HG02852 (cell line): ENCODE results near the gene NRXN3.

Source experiments
- ATAC-seq: cut with Tn5 transposase; IDR thresholded peaks from one replicate; pipeline ENCODE4 v1.9.1; 2021; ENCODE audit warnings: mild to moderate bottlenecking, moderate library complexity; ENCODE audit not compliant: unreplicated experiment

Gene NRXN3

GRCh38 chr14:78614593-78614992 lies 444.4 kb downstream of the NRXN3 start:
- ATAC-seq: no peak

- no peak for ATAC-seq
Observed at GRCh38 chr14:78617735-78618134, 447.6 kb downstream of the NRXN3 start.

- no peak for ATAC-seq
Observed at GRCh38 chr14:78618368-78618767, 448.2 kb downstream of the NRXN3 start.

- no peak for ATAC-seq
Observed at GRCh38 chr14:78627114-78627513, 456.9 kb downstream of the NRXN3 start.

- no peak for ATAC-seq
Observed at GRCh38 chr14:78631551-78631950, 461.4 kb downstream of the NRXN3 start.

GRCh38 chr14:78633752-78634151 lies 463.6 kb downstream of the NRXN3 start:
- no peak for ATAC-seq

GRCh38 chr14:78637489-78637888 lies 467.3 kb downstream of the NRXN3 start:
- ATAC-seq: no peak

- ATAC-seq: no peak
Observed at GRCh38 chr14:78637908-78638475, 467.8 kb downstream of the NRXN3 start.

- no peak for ATAC-seq
Observed at GRCh38 chr14:78638926-78639325, 468.8 kb downstream of the NRXN3 start.

GRCh38 chr14:78644824-78645559 lies 474.8 kb downstream of the NRXN3 start:
- no peak for ATAC-seq

GRCh38 chr14:78652727-78653126 lies 482.6 kb downstream of the NRXN3 start:
- ATAC-seq: no peak

- ATAC-seq: no peak
Observed at GRCh38 chr14:78653173-78653572, 483.0 kb downstream of the NRXN3 start.

GRCh38 chr14:78657451-78657850 lies 487.3 kb downstream of the NRXN3 start:
- ATAC-seq: no peak

- no peak for ATAC-seq
Observed at GRCh38 chr14:78664841-78665240, 494.7 kb downstream of the NRXN3 start.

GRCh38 chr14:78666336-78667056 lies 496.3 kb downstream of the NRXN3 start:
- no peak for ATAC-seq

GRCh38 chr14:78667141-78667540 lies 497.0 kb downstream of the NRXN3 start:
- no peak for ATAC-seq

GRCh38 chr14:78673845-78674244 lies 503.7 kb downstream of the NRXN3 start:
- ATAC-seq: no peak

- no peak for ATAC-seq
Observed at GRCh38 chr14:78674820-78675219, 504.6 kb downstream of the NRXN3 start.

GRCh38 chr14:78683206-78683605 lies 513.0 kb downstream of the NRXN3 start:
- ATAC-seq: no peak

- ATAC-seq: no peak
Observed at GRCh38 chr14:78683981-78684380, 513.8 kb downstream of the NRXN3 start.

- ATAC-seq: no peak
Observed at GRCh38 chr14:78688503-78688902, 518.3 kb downstream of the NRXN3 start.

- no peak for ATAC-seq
Observed at GRCh38 chr14:78690836-78691235, 520.7 kb downstream of the NRXN3 start.
